HepG2 (cell line): ENCODE measurements around the gene MLST8. TPM values are rescaled to one million over a fixed set of nuclear protein-coding genes. Genes with fewer than 3 reads are reported as not detected.

Experiments used
- ATAD3A ChIP-seq: sonication (generic); formaldehyde crosslinking; IDR thresholded peaks from 2 replicates; pipeline ENCODE4 v1.4.0; 2020; ENCODE audit warnings: missing genetic modification reagents
- EEA1 ChIP-seq: sonication (generic); formaldehyde crosslinking; IDR thresholded peaks from 2 replicates; pipeline ENCODE4 v1.5.1; 2020; ENCODE audit warnings: mild to moderate bottlenecking, missing genetic modification reagents, borderline replicate concordance
- GFI1 ChIP-seq: sonication (generic); formaldehyde crosslinking; IDR thresholded peaks from 2 replicates; pipeline ENCODE4 v1.5.0; 2020; ENCODE audit warnings: missing genetic modification reagents, mild to moderate bottlenecking, borderline replicate concordance
- HHEX ChIP-seq: IDR thresholded peaks from 2 replicates; pipeline ENCODE4 v1.6.1; 2016; ENCODE audit warnings: control low read depth
- HNRNPUL1 ChIP-seq: fragments of 200-400 bp; formaldehyde crosslinking; IDR thresholded peaks from 2 replicates; pipeline ENCODE4 v1.6.1; 2017; ENCODE audit warnings: low read depth, mild to moderate bottlenecking, low read length, moderate library complexity
- KAT2B ChIP-seq: fragments of 150-350 bp; IDR thresholded peaks from 2 replicates; pipeline ENCODE4 v1.6.1; 2014; ENCODE audit warnings: low read depth, low read length, borderline replicate concordance
- MED1 ChIP-seq: sonication (generic); formaldehyde crosslinking; IDR thresholded peaks from 2 replicates; pipeline ENCODE4 v1.4.0; 2020; ENCODE audit warnings: missing genetic modification reagents
- MEF2D ChIP-seq: sonication (generic); formaldehyde crosslinking; IDR thresholded peaks from 2 replicates; pipeline ENCODE4 v1.5.1; 2020; ENCODE audit warnings: mild to moderate bottlenecking, missing genetic modification reagents
- TCF12 ChIP-seq, 2 experiments: fragments of 450-650 bp in 1 of 2; sonication (generic) in 1 of 2; formaldehyde crosslinking in 1 of 2; IDR thresholded peaks; 2 replicates each; pipeline versions ENCODE4 v1.6.1 to v1.8.0; 2017 to 2022; ENCODE audit warnings: antibody characterized with exemption in 1 of 2, mild to moderate bottlenecking in 1 of 2, missing genetic modification reagents in 1 of 2, moderate library complexity in 1 of 2
- USF2 ChIP-seq, 2 experiments: sonication (generic) in 1 of 2; formaldehyde crosslinking in 1 of 2; IDR thresholded peaks; 2 replicates each; pipeline versions ENCODE4 v1.5.1 to v1.6.1; 2011 to 2020; ENCODE audit warnings: borderline replicate concordance in 1 of 2, low read depth in 1 of 2, low read length in 1 of 2, mild to moderate bottlenecking in 1 of 2, missing genetic modification reagents in 1 of 2, moderate library complexity in 1 of 2
- ZBTB4 ChIP-seq: sonication (generic); formaldehyde crosslinking; IDR thresholded peaks from 2 replicates; pipeline ENCODE4 v1.4.0; 2020; ENCODE audit warnings: missing genetic modification reagents, mild to moderate bottlenecking, borderline replicate concordance
- ZNF121 ChIP-seq: sonication (generic); formaldehyde crosslinking; IDR thresholded peaks from 2 replicates; pipeline ENCODE4 v1.5.0; 2020; ENCODE audit warnings: mild to moderate bottlenecking, missing genetic modification reagents
- ZNF441 ChIP-seq: sonication (generic); formaldehyde crosslinking; IDR thresholded peaks from 2 replicates; pipeline ENCODE4 v1.7.0; 2021; ENCODE audit warnings: missing genetic modification reagents, borderline replicate concordance
- ZNF446 ChIP-seq: sonication (generic); formaldehyde crosslinking; IDR thresholded peaks from 2 replicates; pipeline ENCODE4 v1.5.0; 2020; ENCODE audit warnings: mild to moderate bottlenecking, missing genetic modification reagents
- ZNF589 ChIP-seq: sonication (generic); formaldehyde crosslinking; conservative IDR thresholded peaks from 2 replicates; pipeline ENCODE4 v1.8.0; 2022; ENCODE audit warnings: mild to moderate bottlenecking, moderate library complexity, missing genetic modification reagents
- polyA plus RNA-seq, 8 experiments: library from polyadenylated mRNA; depleted of rRNA in 3 of 8; stranded (reverse) in 7 of 8; unstranded in 1 of 8; fragments of >200 nt; fragmentation: Illumina TruSeq in 4 of 8; extraction: Trizol in 4 of 8; gene quantifications; 2 replicates each; pipeline versions ENCODE4 v1.2.1 to v1.2.3, GENCODE V29; 2011 to 2016; ENCODE audit warnings: low read depth in 4 of 8, missing spikeins in 1 of 8, mixed read lengths in 1 of 8; ENCODE audit not compliant: insufficient read depth in 1 of 8
- total RNA-seq, 5 experiments: library from RNA; depleted of rRNA; stranded (reverse); fragments of >200 nt; fragmentation: Illumina TruSeq; extraction: Trizol; gene quantifications; 2 replicates each; pipeline ENCODE4 v1.2.3, GENCODE V29; 2016; ENCODE audit warnings: low read depth in 1 of 5
- TF ChIP-seq, protein P1 (sequence below): sonication (generic); formaldehyde crosslinking; IDR thresholded peaks from 2 replicates; pipeline ENCODE4 v1.5.0; 2020; ENCODE audit warnings: missing genetic modification reagents, mild to moderate bottlenecking, borderline replicate concordance
- TF ChIP-seq, protein P2 (sequence below): sonication (generic); formaldehyde crosslinking; IDR thresholded peaks from 2 replicates; pipeline ENCODE4 v1.4.0; 2020; ENCODE audit warnings: mild to moderate bottlenecking, missing genetic modification reagents
- TF ChIP-seq, protein P3 (sequence below): sonication (generic); formaldehyde crosslinking; IDR thresholded peaks from 2 replicates; pipeline ENCODE4 v1.5.0; 2020; ENCODE audit warnings: missing genetic modification reagents, mild to moderate bottlenecking, borderline replicate concordance

Gene MLST8
- total and polyA plus RNA-seq, 2 of the 13 experiments (the other 11 are each of a cell fraction or from before 2014, with no cell fraction given): 30.8 to 72.7 TPM

- no peak for TF ChIP-seq USF2 (IDR thresholded peaks at IDR 0.05; ENCODE audit: low read depth, low read length)
- TF ChIP-seq USF2 (CRISPR knock-in tag; IDR thresholded peaks at IDR 0.05; ENCODE audit: borderline replicate concordance): no peak
- TF ChIP-seq GFI1: peak; percentile 59; the same call in 1 of the 2 replicates
- 0 out of 2 replicates have a peak, but pooled peaks have one; percentile 7 for TF ChIP-seq ZBTB4 (CRISPR knock-in tag)
- peak; percentile 13; the same call in 1 of the 2 replicates for TF ChIP-seq ZNF121 (CRISPR knock-in tag)
- 0 out of 2 replicates have a peak, but pooled peaks have one; percentile 37 for TF ChIP-seq MEF2D (CRISPR knock-in tag)
- TF ChIP-seq ZNF446 (CRISPR knock-in tag): peak; percentile 52; the same call in 1 of the 2 replicates
- no peak for TF ChIP-seq KAT2B
- TF ChIP-seq, protein P1, sequence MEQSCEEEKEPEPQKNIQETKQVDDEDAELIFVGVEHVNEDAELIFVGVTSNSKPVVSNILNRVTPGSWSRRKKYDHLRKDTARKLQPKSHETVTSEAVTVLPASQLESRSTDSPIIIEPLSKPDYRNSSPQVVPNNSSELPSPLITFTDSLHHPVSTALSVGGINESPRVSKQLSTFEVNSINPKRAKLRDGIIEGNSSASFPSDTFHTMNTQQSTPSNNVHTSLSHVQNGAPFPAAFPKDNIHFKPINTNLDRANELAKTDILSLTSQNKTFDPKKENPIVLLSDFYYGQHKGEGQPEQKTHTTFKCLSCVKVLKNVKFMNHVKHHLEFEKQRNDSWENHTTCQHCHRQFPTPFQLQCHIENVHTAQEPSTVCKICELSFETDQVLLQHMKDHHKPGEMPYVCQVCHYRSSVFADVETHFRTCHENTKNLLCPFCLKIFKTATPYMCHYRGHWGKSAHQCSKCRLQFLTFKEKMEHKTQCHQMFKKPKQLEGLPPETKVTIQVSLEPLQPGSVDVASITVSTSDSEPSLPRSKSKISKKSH (CRISPR knock-in tag): no peak
- TF ChIP-seq HNRNPUL1: no peak
- no peak for TF ChIP-seq HHEX (CRISPR knock-in tag)
- no peak for TF ChIP-seq TCF12 (IDR thresholded peaks at IDR 0.05)
- TF ChIP-seq TCF12 (CRISPR knock-in tag; IDR thresholded peaks at IDR 0.05): peak; percentile 49; the same call in 1 of the 2 replicates
- TF ChIP-seq, protein P2, sequence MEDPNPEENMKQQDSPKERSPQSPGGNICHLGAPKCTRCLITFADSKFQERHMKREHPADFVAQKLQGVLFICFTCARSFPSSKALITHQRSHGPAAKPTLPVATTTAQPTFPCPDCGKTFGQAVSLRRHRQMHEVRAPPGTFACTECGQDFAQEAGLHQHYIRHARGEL (CRISPR knock-in tag): peak; percentile 28; the same call in 1 of the 2 replicates
- peak; percentile 90 for TF ChIP-seq EEA1 (CRISPR knock-in tag)
- TF ChIP-seq, protein P3, sequence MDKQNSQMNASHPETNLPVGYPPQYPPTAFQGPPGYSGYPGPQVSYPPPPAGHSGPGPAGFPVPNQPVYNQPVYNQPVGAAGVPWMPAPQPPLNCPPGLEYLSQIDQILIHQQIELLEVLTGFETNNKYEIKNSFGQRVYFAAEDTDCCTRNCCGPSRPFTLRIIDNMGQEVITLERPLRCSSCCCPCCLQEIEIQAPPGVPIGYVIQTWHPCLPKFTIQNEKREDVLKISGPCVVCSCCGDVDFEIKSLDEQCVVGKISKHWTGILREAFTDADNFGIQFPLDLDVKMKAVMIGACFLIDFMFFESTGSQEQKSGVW (CRISPR knock-in tag): no peak
- TF ChIP-seq ZNF589 (CRISPR knock-in tag): 0 out of 2 replicates have a peak, but pooled peaks have one; percentile 55
- TF ChIP-seq MED1: peak; percentile 58
- TF ChIP-seq ATAD3A (CRISPR knock-in tag): no peak
- 0 out of 2 replicates have a peak, but pooled peaks have one; percentile 16 for TF ChIP-seq ZNF441 (CRISPR knock-in tag)
Observed at GRCh38 chr16:2205104-2205966, at the start of gene MLST8 (continued).
